ENCODE measurements around the gene DMBX1. TPM values are rescaled to one million over a fixed set of nuclear protein-coding genes. Genes with fewer than 3 reads are reported as not detected.

The DMBX1 gene
- total and polyA plus RNA-seq, 9 of the 15 experiments (the other 6 are each of a cell fraction or from before 2014, with no cell fraction given), result 0.25 to 4.3 (median 1.0) TPM

GRCh38 chr1:46520063-46520911 lies 30.7 kb downstream of the DMBX1 start (continued):
- no peak for TF ChIP-seq ZMIZ1 (IDR thresholded peaks at IDR 0.05; ENCODE audit: low read depth in 2 of 2, low read length in 2 of 2)
- no peak for TF ChIP-seq POLR2AphosphoS2 (IDR thresholded peaks at IDR 0.05; ENCODE audit: low read length)
- no peak for TF ChIP-seq HNRNPK (IDR thresholded peaks at IDR 0.05; ENCODE audit: low read depth, low read length, poor library complexity, severe bottlenecking)
- no peak for TF ChIP-seq MGA (IDR thresholded peaks at IDR 0.05)
- TF ChIP-seq SFPQ (IDR thresholded peaks at IDR 0.05; ENCODE audit: low read depth, low read length), result no peak
- TF ChIP-seq TAF15 (IDR thresholded peaks at IDR 0.05; ENCODE audit: low read depth, low read length), result no peak
- TF ChIP-seq ZFP1 (CRISPR knock-in tag; IDR thresholded peaks at IDR 0.05), result no peak
- no peak for TF ChIP-seq HMG20B (CRISPR knock-in tag; IDR thresholded peaks at IDR 0.05)
- peak; percentile 33; the same call in 1 of the 2 replicates for TF ChIP-seq DMBX1 (CRISPR knock-in tag; IDR thresholded peaks at IDR 0.05; ENCODE audit: borderline replicate concordance)
